GM12878 (cell line): ENCODE results near the gene SPDYC.

ENCODE experiments used
- CBFB ChIP-seq: IDR thresholded peaks from 2 replicates; pipeline ENCODE4 v1.6.1; 2016; ENCODE audit warnings: antibody characterized with exemption, low read depth
- RAD21 ChIP-seq: IDR thresholded peaks from 2 replicates; pipeline ENCODE4 v1.6.1; 2011; ENCODE audit warnings: mild to moderate bottlenecking, low read depth, low read length, moderate library complexity; ENCODE audit not compliant: insufficient read depth
- RELA ChIP-seq: fragments of 450-650 bp; IDR thresholded peaks from 2 replicates; pipeline ENCODE4 v1.8.0; 2014; ENCODE audit warnings: borderline replicate concordance; ENCODE audit not compliant: partially characterized antibody
- TARDBP ChIP-seq: IDR thresholded peaks from 2 replicates; pipeline ENCODE4 v1.6.1; 2016; ENCODE audit warnings: borderline replicate concordance
- TF ChIP-seq, protein P1 (sequence below), 3 experiments: IDR thresholded peaks in 2 of 3; conservative IDR thresholded peaks in 1 of 3; 2 replicates each; pipeline ENCODE4 v1.5.1; 2011; ENCODE audit warnings: low read depth in 3 of 3, low read length in 3 of 3, mild to moderate bottlenecking in 3 of 3, control low read depth in 2 of 3, moderate library complexity in 2 of 3, inconsistent platforms in 1 of 3, mixed read lengths in 1 of 3; ENCODE audit not compliant: control insufficient read depth in 2 of 3, insufficient read depth in 1 of 3; ENCODE audit errors: extremely low read depth in 1 of 3
- TF ChIP-seq, protein P2 (sequence below): IDR thresholded peaks from 2 replicates; pipeline ENCODE4 v1.6.1; 2011; ENCODE audit warnings: low read depth, low read length, improper control_type of control experiment, borderline replicate concordance

DNA sequence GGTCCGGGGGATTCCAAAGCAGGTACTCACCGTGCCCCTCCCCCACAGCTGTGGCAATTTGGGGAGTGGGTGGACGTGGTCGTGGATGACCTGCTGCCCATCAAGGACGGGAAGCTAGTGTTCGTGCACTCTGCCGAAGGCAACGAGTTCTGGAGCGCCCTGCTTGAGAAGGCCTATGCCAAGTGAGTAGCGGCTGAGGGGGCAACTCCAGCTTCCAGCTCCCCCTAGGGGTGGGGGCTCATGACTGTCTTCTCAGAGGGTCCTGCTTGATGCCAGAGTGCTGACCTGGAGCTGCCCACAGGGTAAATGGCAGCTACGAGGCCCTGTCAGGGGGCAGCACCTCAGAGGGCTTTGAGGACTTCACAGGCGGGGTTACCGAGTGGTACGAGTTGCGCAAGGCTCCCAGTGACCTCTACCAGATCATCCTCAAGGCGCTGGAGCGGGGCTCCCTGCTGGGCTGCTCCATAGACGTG lies 15.9 kb downstream of the SPDYC start:
- TF ChIP-seq CBFB = no peak
- TF ChIP-seq TARDBP = no peak
- TF ChIP-seq, protein P1, sequence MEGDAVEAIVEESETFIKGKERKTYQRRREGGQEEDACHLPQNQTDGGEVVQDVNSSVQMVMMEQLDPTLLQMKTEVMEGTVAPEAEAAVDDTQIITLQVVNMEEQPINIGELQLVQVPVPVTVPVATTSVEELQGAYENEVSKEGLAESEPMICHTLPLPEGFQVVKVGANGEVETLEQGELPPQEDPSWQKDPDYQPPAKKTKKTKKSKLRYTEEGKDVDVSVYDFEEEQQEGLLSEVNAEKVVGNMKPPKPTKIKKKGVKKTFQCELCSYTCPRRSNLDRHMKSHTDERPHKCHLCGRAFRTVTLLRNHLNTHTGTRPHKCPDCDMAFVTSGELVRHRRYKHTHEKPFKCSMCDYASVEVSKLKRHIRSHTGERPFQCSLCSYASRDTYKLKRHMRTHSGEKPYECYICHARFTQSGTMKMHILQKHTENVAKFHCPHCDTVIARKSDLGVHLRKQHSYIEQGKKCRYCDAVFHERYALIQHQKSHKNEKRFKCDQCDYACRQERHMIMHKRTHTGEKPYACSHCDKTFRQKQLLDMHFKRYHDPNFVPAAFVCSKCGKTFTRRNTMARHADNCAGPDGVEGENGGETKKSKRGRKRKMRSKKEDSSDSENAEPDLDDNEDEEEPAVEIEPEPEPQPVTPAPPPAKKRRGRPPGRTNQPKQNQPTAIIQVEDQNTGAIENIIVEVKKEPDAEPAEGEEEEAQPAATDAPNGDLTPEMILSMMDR (IDR thresholded peaks at IDR 0.05 in 2 of 3, conservative IDR thresholded peaks at IDR 0.05 in 1 of 3; ENCODE audit: control insufficient read depth in 2 of 3, extremely low read depth in 1 of 3, insufficient read depth in 1 of 3, low read depth in 3 of 3, low read length in 3 of 3) = no peak; a peak in 1 of 6 replicates
- TF ChIP-seq RELA = no peak
- TF ChIP-seq, protein P2, sequence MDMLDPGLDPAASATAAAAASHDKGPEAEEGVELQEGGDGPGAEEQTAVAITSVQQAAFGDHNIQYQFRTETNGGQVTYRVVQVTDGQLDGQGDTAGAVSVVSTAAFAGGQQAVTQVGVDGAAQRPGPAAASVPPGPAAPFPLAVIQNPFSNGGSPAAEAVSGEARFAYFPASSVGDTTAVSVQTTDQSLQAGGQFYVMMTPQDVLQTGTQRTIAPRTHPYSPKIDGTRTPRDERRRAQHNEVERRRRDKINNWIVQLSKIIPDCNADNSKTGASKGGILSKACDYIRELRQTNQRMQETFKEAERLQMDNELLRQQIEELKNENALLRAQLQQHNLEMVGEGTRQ = no peak
- no peak for TF ChIP-seq RAD21
